Measurements from ENCODE around the gene FOXD1. TPM values are rescaled to one million over a fixed set of nuclear protein-coding genes. Genes with fewer than 3 reads are reported as not detected.

The FOXD1 gene
- total RNA-seq, 1 donor from 2014 or later: 30.0 TPM

DNA sequence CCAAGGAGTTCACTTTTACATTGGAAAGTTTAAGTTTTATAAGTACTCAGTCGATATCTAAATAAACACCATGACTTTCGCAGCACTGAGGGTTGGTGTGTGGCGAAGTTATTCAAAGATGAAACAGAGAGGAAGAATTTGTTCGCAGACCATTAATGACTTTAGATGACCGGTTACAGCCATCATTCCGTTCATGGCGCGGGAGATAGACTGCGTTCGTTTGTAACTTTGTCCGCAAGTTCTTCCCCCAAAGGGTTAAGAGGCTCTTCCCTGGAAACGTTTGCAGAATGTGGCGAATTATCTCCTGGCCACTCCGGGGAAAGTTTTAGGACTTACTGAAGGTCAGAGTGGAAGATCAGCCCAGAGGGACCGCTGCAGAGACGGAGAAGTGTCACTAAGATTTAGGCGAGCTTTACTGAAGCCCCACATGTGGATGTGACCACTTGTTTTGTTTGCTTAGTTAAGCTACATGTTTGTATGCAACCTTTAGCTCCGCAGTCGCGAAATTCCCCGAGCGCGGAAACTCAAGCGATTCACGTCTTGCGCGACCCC, 2.2 kb upstream of the FOXD1 start:
- H3K4me3 ChIP-seq (ENCODE audit: low read depth, low read length): peak overlapping the region; percentile 50
- DNase-seq (ENCODE audit: low read depth): no peak
- TF ChIP-seq, protein P1, sequence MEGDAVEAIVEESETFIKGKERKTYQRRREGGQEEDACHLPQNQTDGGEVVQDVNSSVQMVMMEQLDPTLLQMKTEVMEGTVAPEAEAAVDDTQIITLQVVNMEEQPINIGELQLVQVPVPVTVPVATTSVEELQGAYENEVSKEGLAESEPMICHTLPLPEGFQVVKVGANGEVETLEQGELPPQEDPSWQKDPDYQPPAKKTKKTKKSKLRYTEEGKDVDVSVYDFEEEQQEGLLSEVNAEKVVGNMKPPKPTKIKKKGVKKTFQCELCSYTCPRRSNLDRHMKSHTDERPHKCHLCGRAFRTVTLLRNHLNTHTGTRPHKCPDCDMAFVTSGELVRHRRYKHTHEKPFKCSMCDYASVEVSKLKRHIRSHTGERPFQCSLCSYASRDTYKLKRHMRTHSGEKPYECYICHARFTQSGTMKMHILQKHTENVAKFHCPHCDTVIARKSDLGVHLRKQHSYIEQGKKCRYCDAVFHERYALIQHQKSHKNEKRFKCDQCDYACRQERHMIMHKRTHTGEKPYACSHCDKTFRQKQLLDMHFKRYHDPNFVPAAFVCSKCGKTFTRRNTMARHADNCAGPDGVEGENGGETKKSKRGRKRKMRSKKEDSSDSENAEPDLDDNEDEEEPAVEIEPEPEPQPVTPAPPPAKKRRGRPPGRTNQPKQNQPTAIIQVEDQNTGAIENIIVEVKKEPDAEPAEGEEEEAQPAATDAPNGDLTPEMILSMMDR (conservative IDR thresholded peaks at IDR 0.05; ENCODE audit: low read depth, low read length): no peak

DNA sequence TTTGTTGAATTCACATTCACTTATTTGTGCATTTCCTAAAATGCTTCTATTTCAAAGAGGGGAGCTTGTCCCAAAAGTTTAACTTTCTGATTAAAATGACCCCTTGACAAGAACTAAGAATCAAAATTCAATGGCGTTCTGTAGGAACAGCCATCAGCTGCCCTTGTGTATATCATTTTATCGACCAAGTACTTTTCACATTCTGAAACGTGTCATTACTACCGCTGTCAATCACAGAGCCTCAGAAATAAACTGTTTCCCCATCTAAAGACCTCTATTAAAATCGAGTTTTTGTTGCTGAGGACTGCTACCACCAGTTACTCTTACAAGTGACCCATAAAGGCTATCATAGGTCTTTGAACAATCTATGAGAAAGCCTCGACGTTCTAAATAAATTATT, 1.6 kb upstream of the FOXD1 start:
- TF ChIP-seq, protein P1 (conservative IDR thresholded peaks at IDR 0.05; ENCODE audit: low read depth, low read length): no peak
- no peak overlapping the region for H3K4me3 ChIP-seq (ENCODE audit: low read depth, low read length)
- no peak for DNase-seq (ENCODE audit: low read depth)

DNA sequence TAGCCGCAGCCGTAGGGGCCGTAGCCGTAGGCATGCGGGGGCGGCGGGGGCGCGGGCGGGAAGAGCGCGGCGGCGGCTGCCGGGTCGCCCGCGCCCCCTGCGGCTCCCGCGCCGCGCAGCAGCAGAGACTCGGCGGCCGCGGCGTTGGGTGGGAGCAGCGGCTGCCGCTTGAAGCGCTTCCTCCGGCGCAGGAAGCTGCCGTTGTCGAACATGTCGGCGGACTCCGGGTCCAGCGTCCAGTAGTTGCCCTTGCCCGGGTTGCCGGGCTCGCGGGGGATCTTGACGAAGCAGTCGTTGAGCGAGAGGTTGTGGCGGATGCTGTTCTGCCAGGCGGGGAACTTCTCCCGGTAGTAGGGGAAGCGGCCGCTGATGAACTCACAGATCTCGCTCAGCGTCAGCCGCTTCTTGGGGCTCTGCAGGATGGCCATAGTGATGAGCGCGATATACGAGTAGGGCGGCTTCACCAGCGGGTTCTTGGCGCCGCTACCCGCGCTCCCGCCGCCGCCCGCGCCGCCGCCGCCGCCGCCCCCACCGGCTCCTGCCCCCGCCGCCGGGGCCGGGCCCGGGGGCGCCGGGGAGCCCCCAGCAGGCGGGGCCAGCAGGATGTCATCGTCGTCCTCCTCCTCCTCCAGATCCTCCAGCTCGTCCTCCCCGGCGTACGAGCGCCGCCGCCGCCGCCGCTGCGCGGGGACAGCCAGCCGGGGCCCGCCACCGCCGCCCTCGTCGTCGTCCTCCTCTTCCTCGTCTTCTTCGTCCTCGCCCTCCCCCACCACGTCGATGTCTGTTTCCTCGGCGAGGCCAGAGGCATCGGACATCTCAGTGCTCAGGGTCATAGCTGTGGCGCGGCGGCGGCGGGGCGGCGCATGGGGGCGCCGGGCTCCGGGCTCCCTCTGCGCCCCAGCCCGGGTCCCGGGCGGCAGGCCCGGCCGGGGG, 781 bp downstream of the FOXD1 start:
- TF ChIP-seq, protein P1 (conservative IDR thresholded peaks at IDR 0.05; ENCODE audit: low read depth, low read length): no peak
- DNase-seq (ENCODE audit: low read depth): no peak
- H3K4me3 ChIP-seq (ENCODE audit: low read depth, low read length): peak overlapping the region; percentile 58

DNA sequence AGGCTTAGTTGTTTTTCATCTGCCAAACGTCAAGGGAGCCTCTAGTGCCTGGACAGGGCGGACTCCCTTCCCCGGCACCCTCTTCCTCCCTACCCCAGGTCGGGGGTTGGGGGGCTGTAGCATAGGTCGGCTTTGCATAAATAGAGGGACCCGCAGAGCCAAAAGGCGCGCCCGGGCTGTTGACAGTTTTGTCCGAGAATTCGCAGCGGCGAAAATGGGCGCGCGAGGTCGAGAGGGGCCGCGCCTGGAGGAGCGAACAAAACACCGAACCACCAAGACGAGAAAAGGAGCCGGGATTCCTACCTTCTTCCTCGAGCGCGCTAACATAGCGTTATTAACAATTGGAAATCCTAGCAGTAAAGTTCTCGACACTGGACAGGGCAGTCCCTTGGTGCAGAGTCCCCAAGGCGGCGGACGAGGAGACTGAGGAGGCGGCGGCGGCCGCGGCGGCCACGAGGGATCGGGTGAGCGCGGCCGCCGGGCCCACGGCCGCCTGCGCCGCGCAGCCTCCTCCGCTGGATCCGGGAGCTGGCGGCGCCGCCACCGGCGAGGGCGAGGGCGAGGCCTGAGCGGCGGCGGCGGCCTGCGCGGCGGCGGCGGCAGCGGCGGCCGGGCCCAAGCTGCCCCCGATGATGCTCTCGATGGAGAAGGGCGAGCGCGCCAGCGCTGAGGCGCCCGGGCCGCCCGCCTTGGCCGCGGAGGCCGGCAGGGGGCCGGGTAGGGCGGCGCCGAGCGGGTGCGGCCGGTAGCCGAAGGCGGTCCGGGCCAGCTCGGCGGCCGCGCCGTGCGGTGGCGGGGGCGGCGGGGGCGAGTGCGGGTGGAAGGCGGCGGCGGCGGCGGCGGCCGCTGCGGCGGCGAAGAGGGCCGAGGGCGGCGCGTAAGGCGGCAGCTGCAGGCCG, 1.7 kb downstream of the FOXD1 start:
- DNase-seq (ENCODE audit: low read depth): no peak
- peak overlapping the region; percentile 77 for H3K4me3 ChIP-seq (ENCODE audit: low read depth, low read length)
- TF ChIP-seq, protein P1 (conservative IDR thresholded peaks at IDR 0.05; ENCODE audit: low read depth, low read length): no peak

DNA sequence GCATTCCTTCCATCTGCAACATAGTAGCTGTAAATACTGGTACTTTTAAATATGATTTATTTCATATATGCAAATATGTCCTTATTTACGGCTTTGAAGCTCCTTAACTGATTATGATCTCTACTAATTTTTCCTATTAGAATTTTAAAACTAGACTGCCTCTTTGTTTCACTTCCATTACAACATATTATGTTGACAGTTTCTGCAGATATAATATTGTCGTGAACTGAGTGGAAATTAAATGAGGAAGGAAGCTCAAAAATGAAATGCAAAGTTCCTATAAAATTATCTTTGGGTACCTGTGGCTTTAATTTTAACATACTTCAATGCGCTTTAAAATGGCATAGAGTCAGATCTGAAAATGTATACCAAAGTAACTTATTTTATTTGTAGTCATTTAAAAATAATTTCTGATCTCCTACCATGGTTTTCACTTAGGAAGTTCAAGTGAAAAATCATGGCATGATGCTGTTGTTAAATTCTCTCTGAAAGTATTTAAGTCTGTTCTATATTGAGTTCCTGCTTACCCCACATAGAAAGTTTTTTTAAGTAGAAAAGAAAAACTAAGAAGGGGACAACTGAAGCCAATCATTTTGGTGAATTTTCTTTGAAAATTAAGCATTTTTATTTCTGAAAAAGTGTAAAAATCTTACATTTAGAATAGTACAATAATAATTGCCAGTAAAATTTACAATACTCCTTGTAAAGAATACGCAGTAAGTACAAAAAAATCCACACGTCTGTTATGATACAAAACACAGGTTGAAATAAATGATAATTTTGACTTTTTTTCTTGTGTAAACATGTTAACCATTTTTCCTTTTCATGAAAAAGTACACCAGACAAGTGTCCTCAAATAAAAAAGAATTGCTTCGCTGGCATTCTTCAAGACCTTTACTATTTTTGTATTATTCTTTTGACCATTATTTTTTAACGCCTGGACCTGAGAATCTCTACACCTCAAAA, 2.6 kb downstream of the FOXD1 start:
- peak overlapping the region; percentile 77 for H3K4me3 ChIP-seq (ENCODE audit: low read depth, low read length)
- no peak for DNase-seq (ENCODE audit: low read depth)
- TF ChIP-seq, protein P1 (conservative IDR thresholded peaks at IDR 0.05; ENCODE audit: low read depth, low read length): no peak
